HG02588 (cell line): Measurements from ENCODE around the gene KRT6B.

ENCODE experiments used
- ATAC-seq: cut with Tn5 transposase; IDR thresholded peaks from one replicate; pipeline ENCODE4 v1.9.1; 2021; ENCODE audit warnings: mild to moderate bottlenecking, moderate library complexity; ENCODE audit not compliant: unreplicated experiment

The KRT6B gene

GRCh38 chr12:52437508-52437907 is 14.4 kb downstream of the KRT6B start:
- ATAC-seq: no peak

- ATAC-seq: no peak
Measured at GRCh38 chr12:52436828-52437474, 15.0 kb downstream of the KRT6B start.

- no peak for ATAC-seq
Measured at GRCh38 chr12:52436000-52436827, 15.7 kb downstream of the KRT6B start.

GRCh38 chr12:52435659-52435999 is 16.3 kb downstream of the KRT6B start:
- ATAC-seq: no peak

GRCh38 chr12:52434760-52435530 is 17.0 kb downstream of the KRT6B start:
- ATAC-seq: no peak

- ATAC-seq: no peak
Measured at GRCh38 chr12:52434081-52434733, 17.7 kb downstream of the KRT6B start, which contains the start of gene KRT75. TSS of gene KRT75 (minus strand) at chr12:52434371. CDS start at chr12:52434304, 67 bp downstream.

- no peak for ATAC-seq
Measured at GRCh38 chr12:52433501-52434080, 18.4 kb downstream of the KRT6B start.

GRCh38 chr12:52432559-52433207 is 19.3 kb downstream of the KRT6B start:
- no peak for ATAC-seq

- no peak for ATAC-seq
Measured at GRCh38 chr12:52428121-52428520, 23.8 kb downstream of the KRT6B start.

GRCh38 chr12:52427083-52427482 is 24.9 kb downstream of the KRT6B start:
- ATAC-seq: no peak

- no peak for ATAC-seq
Measured at GRCh38 chr12:52426034-52426433, 25.9 kb downstream of the KRT6B start.

- ATAC-seq: no peak
Measured at GRCh38 chr12:52425466-52425865, 26.5 kb downstream of the KRT6B start.

GRCh38 chr12:52423661-52424500 is 28.1 kb downstream of the KRT6B start:
- no peak for ATAC-seq

GRCh38 chr12:52423035-52423434 is 28.9 kb downstream of the KRT6B start:
- no peak for ATAC-seq

GRCh38 chr12:52419656-52420055 is 32.3 kb downstream of the KRT6B start:
- ATAC-seq: no peak

GRCh38 chr12:52418576-52419110 is 33.3 kb downstream of the KRT6B start:
- ATAC-seq: no peak

GRCh38 chr12:52417740-52418139 is 34.2 kb downstream of the KRT6B start:
- no peak for ATAC-seq

GRCh38 chr12:52416795-52417194 is 35.2 kb downstream of the KRT6B start:
- ATAC-seq: no peak
